ENCODE measurements around the gene CUX1.
"Not testable (repeated sequence)": the region's sequence is repeated elsewhere in the genome, so short reads cannot be mapped to it uniquely, and the experiment has no call there.

CUX1 gene

GRCh38 chr7:102047167-102047566 is 229.7 kb downstream of the CUX1 start:
- TF ChIP-seq CTCF (IDR thresholded peaks at IDR 0.05; ENCODE audit: low read depth, low read length) = no peak
- in situ Hi-C loops (cut with HindIII; ENCODE audit: low sequenced_read_pairs) = no loop called here
- no peak overlapping the region for H3K4me3 ChIP-seq (ENCODE audit: low read depth, low read length)
- no peak for DNase-seq (ENCODE audit: low read depth, low spot score)

- TF ChIP-seq CTCF (IDR thresholded peaks at IDR 0.05; ENCODE audit: low read depth, low read length) = no peak
- DNase-seq (ENCODE audit: low read depth, low spot score) = no peak
- in situ Hi-C loops (cut with HindIII; ENCODE audit: low sequenced_read_pairs) = no loop called here
- no peak overlapping the region for H3K4me3 ChIP-seq (ENCODE audit: low read depth, low read length)
Measured at GRCh38 chr7:102049765-102050164, 232.3 kb downstream of the CUX1 start.

GRCh38 chr7:102050864-102051460 is 233.5 kb downstream of the CUX1 start:
- H3K4me3 ChIP-seq (ENCODE audit: low read depth, low read length) = no peak overlapping the region
- TF ChIP-seq CTCF (IDR thresholded peaks at IDR 0.05; ENCODE audit: low read depth, low read length) = no peak
- no peak for DNase-seq (ENCODE audit: low read depth, low spot score)
- in situ Hi-C loops (cut with HindIII; ENCODE audit: low sequenced_read_pairs) = no loop called here

GRCh38 chr7:102051736-102052135 is 234.3 kb downstream of the CUX1 start:
- H3K4me3 ChIP-seq (ENCODE audit: low read depth, low read length); DNase-seq (ENCODE audit: low read depth, low spot score); in situ Hi-C loops (cut with HindIII; ENCODE audit: low sequenced_read_pairs): not testable (repeated sequence)

- TF ChIP-seq CTCF (IDR thresholded peaks at IDR 0.05; ENCODE audit: low read depth, low read length) = no peak
- in situ Hi-C loops (cut with HindIII; ENCODE audit: low sequenced_read_pairs) = no loop called here
- no peak overlapping the region for H3K4me3 ChIP-seq (ENCODE audit: low read depth, low read length)
- DNase-seq (ENCODE audit: low read depth, low spot score) = no peak
Measured at GRCh38 chr7:102054158-102054557, 236.7 kb downstream of the CUX1 start.

- no peak overlapping the region for H3K4me3 ChIP-seq (ENCODE audit: low read depth, low read length)
- no peak for DNase-seq (ENCODE audit: low read depth, low spot score)
- in situ Hi-C loops (cut with HindIII; ENCODE audit: low sequenced_read_pairs) = no loop called here
- TF ChIP-seq CTCF (IDR thresholded peaks at IDR 0.05; ENCODE audit: low read depth, low read length) = no peak
Measured at GRCh38 chr7:102055181-102055976, 238.0 kb downstream of the CUX1 start.

GRCh38 chr7:102059524-102059923 is 242.1 kb downstream of the CUX1 start:
- no peak overlapping the region for H3K4me3 ChIP-seq (ENCODE audit: low read depth, low read length)
- no peak for TF ChIP-seq CTCF (IDR thresholded peaks at IDR 0.05; ENCODE audit: low read depth, low read length)
- in situ Hi-C loops (cut with HindIII; ENCODE audit: low sequenced_read_pairs) = no loop called here
- no peak for DNase-seq (ENCODE audit: low read depth, low spot score)
